NCI-H2196 treated with DMSO at 0.1 percent for 48 hours (cell line): Measurements from ENCODE around the gene CACNB2.

Source experiments
- DNase-seq: peaks from one replicate; lab custom pipeline; 2025; ENCODE audit not compliant: unreplicated experiment; lab: John Stamatoyannopoulos, UW

The CACNB2 gene

DNA sequence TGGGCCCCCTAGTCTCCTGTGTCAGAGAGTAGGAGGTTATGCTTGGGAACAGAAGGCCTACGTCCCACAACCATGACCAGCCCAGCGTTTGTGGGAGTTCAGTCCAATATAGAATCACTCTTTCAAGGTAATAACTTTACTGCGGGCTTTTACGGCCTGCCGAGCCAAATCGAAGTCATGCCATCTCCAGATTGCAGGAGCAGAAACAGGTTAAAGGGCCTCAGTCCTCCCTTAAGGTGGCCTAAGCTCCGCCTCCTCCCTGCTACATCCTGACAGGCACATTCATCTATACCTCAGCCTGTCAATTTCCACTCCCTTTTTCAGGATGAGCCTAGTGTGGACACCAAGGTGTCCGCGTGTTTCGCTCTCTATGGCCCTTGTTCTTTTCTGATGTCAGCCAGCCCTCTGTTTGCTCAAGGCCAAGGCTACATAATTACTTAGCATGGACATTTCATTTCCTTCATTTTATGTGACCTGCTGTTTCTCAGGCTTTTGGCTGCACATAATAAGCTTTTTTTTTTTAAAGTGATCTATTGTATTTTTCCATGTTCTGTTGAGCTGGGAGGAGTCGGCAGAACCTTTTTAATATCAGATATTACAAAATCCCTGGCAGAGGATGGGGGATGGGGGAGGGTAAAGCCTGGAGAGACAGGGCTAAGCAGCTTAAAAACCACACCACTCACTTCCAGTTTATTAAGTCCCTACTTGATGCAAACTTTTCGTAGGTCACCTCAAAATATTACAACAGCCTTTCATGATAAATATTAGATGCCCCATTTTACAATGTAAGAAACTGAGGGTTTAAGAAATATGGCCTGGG is 84.6 kb downstream of the CACNB2 start:
- DNase-seq, result no peak

DNA sequence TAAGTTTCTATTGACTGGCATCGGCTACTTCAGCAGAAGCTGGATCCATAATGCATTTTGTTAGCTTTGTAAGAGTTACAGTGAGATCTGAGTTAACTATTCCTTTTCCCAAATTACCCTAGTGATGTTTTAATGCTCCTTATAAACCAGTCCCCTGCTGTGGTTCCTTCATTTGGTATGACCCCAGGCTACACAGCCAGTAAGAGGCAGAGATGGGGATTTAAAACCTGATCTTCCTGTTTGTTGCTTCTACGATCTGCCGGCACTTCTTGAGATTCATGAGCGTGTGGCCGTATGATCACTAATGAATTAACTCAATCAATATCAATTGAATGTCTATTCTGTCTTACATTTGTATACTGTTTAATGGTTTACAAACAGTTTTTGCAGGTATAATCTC is 86.1 kb downstream of the CACNB2 start:
- no peak for DNase-seq

DNA sequence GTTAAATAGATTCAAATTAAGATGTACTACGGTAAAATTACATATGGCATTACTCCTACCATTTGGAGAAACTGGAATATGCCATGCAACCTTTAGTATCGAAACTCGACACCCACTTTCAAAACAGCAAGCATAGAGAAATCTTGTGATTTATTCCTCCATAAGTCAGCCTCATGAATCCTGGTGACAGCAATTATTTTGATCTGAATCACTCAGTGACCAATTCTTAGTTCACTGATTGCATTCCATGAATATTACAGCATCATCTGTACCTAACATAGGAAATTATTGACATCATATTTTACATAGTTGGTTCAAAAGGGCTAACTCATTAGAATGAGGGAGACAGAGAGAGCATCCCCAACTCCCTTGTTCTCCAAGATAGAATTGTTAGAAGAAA is 89.6 kb downstream of the CACNB2 start:
- no peak for DNase-seq

DNA sequence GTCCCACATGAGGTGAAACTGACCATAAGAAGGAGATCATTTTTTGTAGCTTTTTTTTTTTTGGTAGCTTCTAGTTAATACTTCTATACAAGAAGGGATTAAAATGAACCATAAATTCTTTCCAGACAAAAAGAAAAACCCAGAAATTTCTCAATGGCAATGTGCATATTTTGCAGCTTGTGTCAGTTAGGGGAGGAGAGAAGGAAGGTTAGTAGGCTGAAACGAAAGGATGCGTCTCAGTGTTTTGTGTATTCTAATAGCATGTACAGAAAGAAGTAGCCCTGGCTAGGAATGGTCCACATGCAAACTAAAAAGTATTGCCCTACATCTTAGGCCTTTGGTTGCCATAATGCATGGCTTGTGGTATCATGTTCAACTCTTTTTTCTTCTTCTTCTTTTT is 90.6 kb downstream of the CACNB2 start:
- DNase-seq, result no peak

DNA sequence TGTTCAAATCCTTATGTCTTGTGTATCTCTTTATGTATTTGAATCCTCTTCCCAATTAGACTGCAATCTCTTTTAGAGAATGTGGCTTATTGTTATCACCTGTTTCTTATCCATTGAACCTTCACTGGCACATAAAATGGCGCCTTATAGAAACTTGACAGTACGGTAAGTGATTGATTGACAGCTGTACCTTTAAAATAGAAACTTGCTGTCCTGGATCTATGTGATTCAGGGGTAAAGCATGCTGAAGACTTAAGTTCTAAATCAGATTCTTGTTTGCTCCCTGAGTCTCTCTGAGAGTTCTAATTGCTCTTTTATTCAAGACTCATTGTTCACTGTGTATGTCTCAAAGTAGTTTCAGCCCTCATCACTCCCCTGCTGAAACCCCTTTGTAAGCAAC is 91.3 kb downstream of the CACNB2 start:
- DNase-seq, result no peak

DNA sequence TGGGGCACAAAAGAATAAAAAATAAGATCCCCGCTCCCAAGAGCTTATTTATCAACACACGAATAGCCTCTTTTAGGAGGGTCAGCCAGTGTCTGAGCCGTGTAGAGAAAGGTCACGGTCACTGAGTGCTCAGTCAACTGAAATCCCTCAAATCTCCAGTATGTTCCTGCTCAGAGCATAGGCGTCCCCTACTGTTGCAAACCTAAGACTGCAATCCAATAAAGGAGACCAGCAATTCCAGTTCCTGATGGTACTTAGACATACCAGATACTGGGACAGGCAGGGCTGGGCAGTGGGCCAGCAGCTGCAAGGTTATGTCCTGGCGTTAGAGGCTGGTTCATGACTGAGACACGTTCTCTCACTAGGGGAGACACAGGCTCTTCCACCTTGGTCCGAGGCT is 93.6 kb downstream of the CACNB2 start:
- DNase-seq, result no peak

DNA sequence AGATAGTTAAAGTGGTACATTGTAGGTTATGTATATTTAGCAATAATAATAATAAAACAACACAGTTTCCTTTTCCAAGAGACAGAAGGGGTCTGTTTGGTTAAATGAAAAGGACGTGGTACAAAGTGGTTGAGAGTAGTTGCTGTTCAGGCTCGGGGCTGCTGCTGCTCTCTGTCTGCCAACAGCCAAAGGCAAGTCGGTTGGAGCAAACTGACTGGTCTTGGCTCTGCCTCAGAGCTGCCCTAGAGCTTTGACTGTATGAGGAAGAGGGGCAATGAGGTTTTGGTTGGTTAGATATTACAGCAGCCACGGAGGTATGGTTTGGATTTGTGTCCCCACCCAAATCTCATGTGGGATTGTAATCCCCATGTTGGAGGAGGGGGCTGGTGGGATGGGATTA is 95.3 kb downstream of the CACNB2 start:
- DNase-seq, result no peak

DNA sequence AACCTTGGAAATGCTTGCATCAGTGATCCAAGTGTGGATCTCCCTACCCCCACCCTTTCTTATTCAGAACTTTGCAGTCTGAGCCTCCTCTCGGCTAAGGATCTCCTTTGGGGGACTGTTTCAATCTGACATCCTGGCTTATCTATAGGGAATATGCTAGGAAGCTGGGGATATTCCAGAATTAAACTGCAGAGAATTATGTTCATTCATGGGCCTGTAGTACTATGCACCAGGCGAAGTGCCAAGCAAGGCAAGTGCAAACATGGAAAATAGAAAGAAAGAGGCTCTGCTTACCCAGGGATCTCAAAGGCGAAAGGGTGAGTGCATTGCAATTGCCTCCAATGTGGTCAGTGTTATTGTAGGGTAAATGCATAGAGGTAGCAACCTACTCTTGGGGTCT is 96.5 kb downstream of the CACNB2 start:
- DNase-seq, result no peak

DNA sequence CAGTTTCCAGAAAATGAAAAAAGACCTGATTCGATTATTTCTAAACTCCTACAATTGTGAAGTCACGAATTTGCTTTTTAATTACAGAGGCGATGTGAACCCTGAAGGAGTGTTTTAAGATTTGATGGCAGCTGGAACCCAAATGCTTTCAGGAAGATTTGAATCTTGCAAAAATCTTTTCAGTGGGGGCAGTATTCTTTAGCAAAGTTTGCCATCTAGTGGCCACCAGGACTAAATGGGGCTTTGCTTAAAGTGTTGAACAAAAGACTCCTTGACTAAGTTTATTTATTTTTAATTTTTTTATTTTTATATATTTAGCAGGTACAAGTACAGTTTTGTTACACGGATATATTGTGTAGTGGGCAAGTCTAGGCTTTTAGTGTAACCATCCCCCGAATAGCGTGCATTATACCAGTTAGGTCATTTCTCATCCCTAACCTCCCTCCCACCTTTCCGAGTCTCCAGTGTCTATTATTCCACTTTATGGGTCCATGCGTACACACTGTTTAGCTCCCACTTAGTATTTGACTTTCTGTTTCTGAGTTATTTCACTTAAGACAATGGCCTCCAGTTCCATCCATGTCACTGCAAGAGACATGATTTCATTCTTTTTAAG is 98.8 kb downstream of the CACNB2 start:
- no peak for DNase-seq

DNA sequence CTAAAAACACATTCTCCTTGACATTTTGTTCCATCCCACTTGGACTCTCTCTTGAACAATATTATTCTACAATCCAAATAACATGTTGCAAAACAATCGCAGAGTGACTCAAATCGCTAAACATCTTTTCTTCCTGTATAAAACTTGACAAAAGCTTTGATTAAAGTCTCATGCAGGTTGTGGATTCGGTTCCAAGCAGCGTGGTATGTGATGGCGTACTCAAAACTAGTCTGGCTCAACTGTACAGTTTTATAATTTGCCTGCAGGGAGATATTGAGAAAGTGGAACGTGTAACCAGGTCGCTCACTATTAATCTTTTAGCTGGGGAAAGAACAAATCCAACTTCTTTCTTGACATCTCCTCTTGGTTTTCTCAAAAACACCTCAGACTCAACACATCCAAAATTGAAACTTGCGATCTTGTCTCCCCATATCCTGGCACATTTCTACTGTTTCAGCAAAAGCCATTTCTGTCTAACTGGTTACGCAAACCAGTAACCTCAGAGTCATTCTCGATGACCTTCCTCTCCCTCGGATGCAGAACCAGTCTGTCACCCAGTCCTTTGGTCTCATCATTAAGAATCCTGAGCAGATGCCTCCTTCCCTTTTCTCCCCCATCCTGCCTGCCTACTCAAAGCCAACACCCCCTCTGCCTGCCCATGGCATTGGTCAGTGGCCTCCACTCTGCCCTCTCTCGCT is 100.1 kb downstream of the CACNB2 start:
- DNase-seq, result no peak

DNA sequence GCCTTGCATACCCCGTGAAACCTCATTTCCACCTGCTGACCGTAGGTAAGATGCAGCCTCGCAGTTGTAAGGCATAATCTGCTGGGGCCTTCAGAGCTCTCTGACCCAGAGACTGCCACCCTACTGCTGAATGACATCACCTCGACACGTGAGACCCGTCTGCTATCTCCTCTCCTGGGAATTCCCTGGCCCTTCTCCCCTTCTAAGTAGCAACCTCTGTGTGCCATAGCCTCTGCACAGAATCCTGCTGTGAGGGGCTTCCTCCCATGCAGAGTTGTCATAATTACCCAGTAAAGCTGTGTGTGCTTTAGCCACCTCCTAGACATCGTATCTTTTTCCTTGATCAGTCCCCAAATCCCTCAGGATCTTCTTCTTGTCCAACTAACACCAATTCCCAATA is 106.7 kb downstream of the CACNB2 start:
- DNase-seq, result no peak

DNA sequence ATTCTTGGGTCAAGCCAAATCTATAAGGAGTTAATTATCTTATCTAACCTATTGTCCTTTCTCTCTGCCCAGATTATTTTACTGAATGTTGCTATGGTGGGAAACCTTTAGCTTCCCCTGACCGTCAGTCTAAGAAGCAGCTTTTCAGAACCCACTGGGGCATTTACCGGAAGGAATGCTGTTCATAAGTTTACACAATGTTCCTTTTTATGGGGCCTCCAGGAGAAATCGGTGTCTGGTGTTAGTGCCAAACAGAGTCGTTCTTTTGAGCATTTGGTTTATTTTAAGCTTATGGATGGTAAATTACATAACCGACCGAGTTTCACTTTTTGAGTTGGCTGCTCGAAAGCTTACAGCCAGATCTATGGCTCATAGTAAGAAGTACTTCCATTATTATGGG is 111.9 kb downstream of the CACNB2 start:
- DNase-seq, result no peak

DNA sequence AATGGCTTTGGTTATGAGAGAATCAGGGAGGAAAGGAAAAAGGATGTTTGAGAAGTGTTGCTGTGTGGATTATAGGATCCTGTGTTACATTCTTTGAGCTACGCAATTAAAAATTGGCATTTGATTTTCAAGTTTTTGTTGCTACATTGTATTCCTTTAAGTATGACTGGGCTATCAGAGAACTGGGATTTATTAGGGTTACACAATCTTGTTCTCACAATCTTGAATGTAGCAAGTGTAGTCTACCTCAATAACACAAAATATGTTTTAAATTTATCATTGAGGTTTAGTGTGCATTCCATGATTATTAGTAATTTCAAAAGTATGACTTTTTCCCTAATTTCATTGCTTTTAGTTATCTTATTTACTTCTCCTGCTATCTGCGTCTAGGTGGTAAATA is 113.9 kb downstream of the CACNB2 start:
- DNase-seq, result no peak

DNA sequence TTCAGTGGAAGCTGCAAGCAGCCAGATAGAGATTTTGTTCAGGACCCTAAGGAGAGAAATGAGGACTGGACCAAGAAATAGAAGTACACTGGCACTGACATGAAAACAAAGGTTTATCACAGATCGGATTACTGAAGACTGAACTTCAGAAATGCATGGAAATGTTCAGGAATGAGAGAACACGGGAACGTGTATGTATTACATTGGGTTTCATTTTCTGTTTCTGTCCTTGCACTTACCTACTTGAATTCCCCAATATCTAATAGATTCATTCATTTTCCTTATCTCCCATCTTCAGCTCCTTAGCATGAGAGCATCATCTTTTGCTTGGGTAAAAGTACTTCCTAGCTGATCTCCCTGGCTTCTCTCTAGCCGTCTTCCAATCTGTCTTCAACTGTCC is 114.5 kb downstream of the CACNB2 start:
- no peak for DNase-seq

DNA sequence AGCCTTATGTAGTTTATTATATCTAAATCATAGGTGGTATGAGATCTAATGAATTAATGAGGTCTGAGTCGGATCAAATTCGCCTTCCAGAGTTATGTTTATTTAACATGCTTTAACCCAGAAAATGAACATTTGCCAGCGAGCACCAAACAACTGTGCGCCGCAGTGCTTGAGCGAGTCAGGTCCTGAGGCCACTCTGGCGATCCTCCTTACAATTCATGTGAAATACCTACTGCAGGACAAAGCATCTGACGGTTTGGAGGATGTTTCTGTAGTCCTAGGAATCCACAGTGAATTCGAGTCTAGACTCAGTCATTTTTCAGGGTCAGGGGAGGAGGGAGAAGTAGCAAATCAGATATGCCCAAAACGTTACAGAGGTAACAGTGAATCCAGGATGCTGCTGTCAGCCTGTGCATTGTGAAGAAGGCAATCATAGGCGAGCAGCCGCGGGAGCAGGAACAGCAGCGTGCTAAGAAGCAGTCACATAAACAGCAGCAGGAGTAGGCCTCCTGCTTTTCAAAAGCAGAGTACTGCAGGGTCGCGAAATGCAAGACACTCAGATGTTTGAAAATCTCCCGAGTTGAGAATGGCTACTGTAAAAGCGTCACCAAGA is 120.2 kb downstream of the CACNB2 start:
- DNase-seq, result no peak

DNA sequence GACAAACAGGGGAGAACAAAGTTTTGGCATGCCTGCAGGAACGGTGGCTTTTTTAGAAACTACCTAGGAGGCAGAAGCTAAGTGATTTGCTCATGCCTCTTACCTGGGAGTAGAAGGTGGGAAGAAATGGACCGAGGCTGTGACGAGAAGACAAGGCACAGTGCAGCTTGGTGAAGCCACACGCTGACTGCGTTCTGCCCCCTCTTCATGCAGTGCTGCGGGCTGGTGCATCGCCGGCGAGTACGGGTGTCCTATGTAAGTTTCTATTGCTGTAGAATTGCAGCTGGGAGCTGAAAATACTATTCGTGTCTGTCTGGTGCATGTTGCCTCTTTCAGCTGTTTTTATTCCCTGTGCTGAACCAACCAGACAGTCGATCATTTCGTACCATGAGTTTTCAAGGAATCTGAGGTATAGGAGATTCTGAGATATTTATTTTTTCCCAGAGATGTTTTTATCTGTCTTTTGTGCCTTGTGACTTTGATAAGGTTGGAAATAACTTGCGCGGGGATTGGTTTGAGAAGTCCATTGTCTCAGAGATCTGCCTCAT is 120.9 kb downstream of the CACNB2 start:
- DNase-seq, result no peak

DNA sequence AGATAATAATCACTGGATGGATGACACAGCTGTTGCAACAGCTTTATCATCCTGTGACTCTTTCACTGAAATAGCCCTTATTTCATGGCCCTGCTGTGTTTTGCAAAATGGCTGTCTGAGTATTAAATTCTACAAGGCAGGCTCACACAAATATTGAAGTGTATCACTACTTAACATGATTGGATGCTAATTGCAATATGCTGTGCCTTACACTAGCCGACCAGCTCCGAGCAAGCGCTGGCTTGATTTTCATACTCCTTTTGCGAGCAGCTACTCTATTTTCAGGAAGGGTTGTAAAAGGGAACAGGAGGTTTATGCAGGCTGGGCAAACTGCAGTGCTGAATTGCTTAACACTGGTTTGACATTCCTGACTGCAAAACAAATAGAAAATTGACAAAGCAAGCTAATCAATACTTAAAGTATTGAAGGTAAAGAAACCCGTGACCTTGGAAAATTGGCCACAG is 121.6 kb downstream of the CACNB2 start:
- DNase-seq, result no peak

DNA sequence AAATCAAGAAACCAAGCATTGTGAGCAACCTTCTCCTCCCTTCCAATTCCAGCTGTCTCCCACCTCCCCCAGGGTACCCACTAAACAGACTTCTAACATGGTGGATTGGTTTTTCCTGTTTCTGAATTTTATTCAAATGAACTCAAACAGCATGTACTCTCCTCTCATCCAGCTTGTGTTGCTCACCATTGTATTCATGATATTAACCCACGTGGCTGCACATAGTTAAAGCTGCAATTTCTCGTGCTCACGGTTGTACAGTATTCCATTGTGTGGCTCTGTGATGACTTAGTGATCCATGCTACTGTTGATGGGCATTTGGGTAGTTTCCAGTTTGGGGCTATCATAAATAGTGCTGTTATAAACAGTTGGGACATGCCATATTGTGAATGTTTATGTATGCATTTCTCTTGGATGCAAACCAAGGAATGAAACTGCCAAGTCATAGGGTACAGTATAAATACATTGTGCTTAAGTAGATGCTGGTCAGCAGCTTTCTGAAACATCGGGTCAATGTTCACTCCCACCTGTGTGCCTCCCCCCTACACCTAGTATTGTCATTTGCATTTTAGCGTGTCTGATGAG is 124.3 kb downstream of the CACNB2 start:
- DNase-seq, result no peak

DNA sequence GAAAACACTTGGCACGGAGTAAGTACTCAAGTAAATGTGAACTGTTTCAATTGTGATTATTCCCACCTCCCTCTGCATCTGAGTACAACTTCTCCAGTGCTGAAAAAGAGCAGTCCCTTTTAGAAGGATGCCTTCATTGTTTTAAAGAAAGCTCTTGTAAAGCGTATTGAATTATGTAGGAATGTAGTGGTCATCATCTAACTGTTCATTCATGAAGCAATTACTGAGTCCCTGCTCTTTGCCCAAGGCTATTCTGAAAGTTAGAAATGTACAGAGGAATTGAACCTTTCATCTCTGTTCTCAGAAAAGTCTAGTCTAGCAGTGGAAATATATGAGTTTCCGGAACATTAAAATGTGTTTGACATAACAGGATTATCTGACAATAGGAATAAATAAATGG is 127.8 kb downstream of the CACNB2 start:
- no peak for DNase-seq

DNA sequence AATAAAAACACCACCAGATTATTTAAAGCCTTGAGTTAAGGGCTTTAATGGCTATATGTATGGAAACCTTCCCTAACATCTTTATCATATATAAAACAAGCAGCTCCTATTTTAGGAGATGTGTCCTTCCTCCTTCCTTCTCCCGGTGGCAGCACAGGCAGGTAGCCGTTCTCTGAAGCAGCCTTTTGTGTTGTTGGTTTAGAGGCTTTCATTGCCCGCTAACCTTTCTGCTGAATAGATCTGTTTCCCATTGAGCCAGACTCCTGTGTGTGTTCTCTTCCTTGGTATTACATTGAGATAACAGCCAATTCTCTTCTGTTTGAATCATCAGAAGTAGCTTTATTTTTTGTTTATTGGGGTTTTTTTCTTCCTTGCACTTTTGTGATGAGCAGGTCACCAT is 131.3 kb downstream of the CACNB2 start:
- DNase-seq, result no peak

DNA sequence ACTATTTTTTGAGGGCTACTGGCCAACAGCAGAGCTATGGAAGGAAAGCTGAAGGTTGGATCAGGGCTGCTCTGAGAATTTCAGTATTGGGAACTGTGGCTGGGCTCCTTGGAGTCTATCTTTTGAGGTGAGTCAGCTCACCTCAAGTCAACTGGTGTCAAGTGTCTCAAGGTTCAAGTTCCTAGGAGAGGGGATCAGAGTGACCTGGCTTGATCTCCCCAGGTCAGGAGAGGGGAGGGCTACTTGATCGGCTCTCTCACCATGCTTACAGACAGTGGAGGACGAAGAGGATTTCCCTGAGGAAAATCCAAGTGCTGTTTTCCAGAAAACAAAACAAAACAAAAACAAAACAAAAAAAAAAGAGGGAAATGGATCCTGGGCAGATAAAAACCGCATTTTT is 132.8 kb downstream of the CACNB2 start:
- no peak for DNase-seq
